AG09319 (cell line): ENCODE measurements around the gene SYTL2.

ENCODE experiments used
- DNase-seq: peaks from one replicate; pipeline ENCODE4 v3.0.0-alpha.2; 2010; ENCODE audit warnings: low read depth; ENCODE audit errors: extremely low read depth
- CTCF ChIP-seq: IDR thresholded peaks from 2 replicates; pipeline ENCODE4 v1.5.1; 2011; ENCODE audit warnings: low read depth, mild to moderate bottlenecking, inconsistent platforms, low read length, moderate library complexity

Gene SYTL2

DNA sequence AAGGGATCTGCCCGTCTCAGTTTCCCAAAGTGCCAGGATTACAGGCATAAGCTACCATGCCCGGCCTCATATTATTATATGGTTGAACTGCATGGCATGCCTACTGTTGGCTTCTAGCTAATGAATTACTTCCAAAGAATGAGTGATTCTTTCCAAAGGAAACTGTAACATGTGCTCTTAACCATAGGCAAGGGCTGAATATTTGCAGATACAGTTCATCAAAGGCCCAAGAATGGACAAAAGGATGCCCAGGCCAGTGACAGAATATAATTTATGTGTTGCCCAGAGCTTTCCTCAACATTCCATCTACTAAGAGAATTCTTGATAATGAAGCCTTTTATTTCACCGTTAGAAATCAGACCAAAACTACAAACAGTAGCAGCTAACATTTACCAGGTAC is 98.0 kb downstream of the SYTL2 start:
- TF ChIP-seq CTCF: no peak
- no peak for DNase-seq

DNA sequence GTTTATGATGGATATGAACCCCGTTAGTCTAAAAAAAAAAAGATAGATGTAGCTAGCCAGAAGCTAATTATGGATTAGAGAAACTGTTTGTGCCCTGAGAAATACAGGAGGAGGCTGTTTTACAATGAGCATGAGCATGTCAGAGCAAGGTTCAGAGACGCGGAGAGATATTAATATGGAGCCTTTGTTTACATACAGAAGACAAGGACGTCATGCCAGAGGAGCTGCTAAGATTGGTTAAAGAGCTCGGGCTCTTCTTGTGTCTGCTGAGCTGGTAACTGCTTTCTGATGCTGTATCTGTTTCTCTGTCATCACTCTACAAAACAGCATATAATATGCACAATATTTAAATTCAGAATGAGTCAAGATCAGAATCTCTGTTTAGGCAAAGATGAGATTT is 100.0 kb downstream of the SYTL2 start:
- DNase-seq: no peak
- TF ChIP-seq CTCF: no peak

- TF ChIP-seq CTCF: no peak
- DNase-seq: no peak
Measured at GRCh38 chr11:85709941-85710702, 100.8 kb downstream of the SYTL2 start.

DNA sequence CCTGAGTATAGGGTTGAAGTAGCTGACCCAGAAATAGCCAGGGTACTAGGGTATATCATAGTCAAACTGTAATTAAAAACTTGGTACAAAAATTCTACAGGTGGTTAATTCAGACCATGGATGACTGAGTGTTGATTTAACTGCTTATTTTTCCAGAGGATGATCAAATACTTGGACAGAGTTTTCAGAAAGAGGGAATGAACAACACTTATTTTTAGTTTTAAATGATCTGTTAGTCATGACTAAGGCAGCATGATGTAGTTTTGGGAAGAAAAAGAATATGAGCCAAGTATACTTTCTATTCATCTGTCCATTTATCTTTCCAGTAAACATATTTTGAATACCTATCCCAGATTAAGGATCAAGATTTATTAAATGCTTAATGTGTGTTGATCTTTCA is 105.1 kb downstream of the SYTL2 start:
- no peak for TF ChIP-seq CTCF
- DNase-seq: no peak

DNA sequence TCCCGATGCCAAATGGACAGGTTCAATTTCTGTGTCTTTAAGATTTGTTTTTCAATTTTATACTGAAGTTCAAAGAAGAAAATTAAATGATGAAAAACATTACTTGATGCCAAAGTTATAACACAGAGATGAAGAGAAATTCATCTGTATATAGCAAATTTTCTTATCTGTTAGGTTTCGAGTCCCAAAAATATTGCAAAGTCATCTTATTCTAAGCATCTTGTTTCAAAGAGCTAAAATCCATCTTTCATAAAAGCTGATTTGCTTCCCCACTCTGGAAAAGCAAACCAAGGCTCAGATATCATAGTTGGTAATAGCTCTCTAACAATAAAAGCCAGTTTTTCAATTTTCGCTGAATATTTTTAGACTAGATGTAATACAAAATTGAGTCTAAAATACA is 106.0 kb downstream of the SYTL2 start:
- TF ChIP-seq CTCF: no peak

DNA sequence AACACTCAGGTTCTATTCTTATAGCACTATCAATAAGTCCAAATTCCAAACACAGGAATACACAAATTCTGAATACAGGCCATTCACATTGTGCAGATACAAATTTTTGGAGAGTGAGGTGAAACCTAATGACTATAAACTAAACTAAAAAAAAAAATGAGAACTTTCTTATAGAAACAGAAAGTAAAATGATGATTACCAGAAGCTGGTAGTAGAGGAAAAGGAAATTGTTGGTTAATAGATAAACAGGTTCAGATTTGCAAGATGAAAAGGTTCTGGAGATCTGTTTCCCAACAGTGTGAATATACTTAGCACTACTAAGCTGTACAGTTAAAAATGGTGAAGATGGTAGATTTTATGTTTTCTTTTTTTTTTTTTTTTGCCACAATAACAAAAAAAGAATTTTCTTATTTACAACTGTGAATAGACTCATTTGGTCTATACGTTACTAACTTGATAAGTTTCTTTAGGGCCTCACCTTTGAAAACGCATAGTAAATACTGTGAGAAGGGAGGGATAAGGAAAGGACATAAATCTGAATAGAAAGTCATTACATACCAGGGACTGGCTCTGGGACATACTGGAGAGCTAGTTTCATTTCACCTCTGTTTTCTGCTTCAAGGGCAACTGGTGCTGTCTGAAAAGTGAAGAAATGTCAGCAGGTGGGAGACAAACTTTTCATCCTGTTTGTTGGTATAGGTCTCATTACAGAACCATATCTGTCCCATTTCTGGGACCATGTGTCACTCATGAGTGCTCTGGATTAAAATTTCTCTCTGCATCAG is 110.8 kb downstream of the SYTL2 start:
- no peak for TF ChIP-seq CTCF
- no peak for DNase-seq

More for the DNA sequence above, 106.0 kb downstream of the SYTL2 start:
- no peak for DNase-seq

DNA sequence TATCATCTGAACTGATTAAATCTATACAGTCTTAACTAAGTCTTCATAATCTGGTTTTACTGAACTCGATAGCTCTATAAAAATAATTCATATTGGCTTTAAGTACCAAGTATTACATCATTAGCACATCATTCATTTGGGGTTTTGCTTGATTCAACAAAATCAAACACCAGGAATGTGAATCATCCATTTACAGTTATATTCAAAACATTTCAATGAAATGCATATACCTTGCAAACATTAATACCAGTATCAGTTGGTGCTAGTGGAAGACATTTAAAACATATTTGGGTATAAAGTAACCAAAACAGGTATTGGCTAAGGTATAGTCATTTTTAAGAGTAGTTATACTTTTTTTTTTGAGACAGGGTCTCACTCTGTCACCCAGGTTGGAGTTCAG is 112.7 kb downstream of the SYTL2 start:
- DNase-seq: no peak
- no peak for TF ChIP-seq CTCF
